Measurements from ENCODE around the gene GRIK2. TPM values are rescaled to one million over a fixed set of nuclear protein-coding genes. Genes with fewer than 3 reads are reported as not detected.

Gene GRIK2
- total and polyA plus RNA-seq, 5 donors from 2014 or later, result not detected

GRCh38 chr6:101422811-101423210 is 29.3 kb downstream of the GRIK2 start:
- H3K4me3 ChIP-seq (ENCODE audit: low read depth, low read length), result no peak overlapping the region
- H3K27ac ChIP-seq (ENCODE audit: insufficient read depth, low read length, poor library complexity, severe bottlenecking), result no peak overlapping the region
- no peaks in the 10 kb centered on the region for H3K9me3 ChIP-seq (ENCODE audit: control insufficient read depth in 2 of 2, low read length in 2 of 2)
- no peaks in the 10 kb centered on the region for H3K4me1 Mint-ChIP-seq
- H3K4me3 Mint-ChIP-seq, result no peak overlapping the region
- no peaks in the 10 kb centered on the region for H3K4me1 ChIP-seq (ENCODE audit: control insufficient read depth, insufficient read depth, low read length, poor library complexity, severe bottlenecking)
- DNase-seq (no peak), ATAC-seq (ENCODE audit: low read depth in 2 of 2) (no peak)
- H3K9me3 Mint-ChIP-seq, result peaks cover 1 to 18% (median 11%) of the 10 kb centered on the region in 7 donors
- no peaks in the 10 kb centered on the region for H3K36me3 Mint-ChIP-seq
- no peak overlapping the region for H3K27ac Mint-ChIP-seq
- no peaks in the 10 kb centered on the region for H3K27me3 Mint-ChIP-seq
- H3K36me3 ChIP-seq (ENCODE audit: control insufficient read depth, insufficient read depth, low read length), result no peaks in the 10 kb centered on the region
- H3K27me3 ChIP-seq (ENCODE audit: control insufficient read depth, insufficient read depth, low read length), result no peaks in the 10 kb centered on the region

- Mint-ChIP-seq H3K27me3 (no peaks in the 10 kb centered on the region), H3K9me3 (peaks cover 0 to 8% (median 5%) of the 10 kb centered on the region in 7 donors), H3K27ac (no peak overlapping the region), H3K4me1 (no peaks in the 10 kb centered on the region), H3K36me3 (no peaks in the 10 kb centered on the region), H3K4me3 (no peak overlapping the region)
- Histone ChIP-seq H3K4me1 (ENCODE audit: control insufficient read depth, insufficient read depth, low read length, poor library complexity, severe bottlenecking) (no peaks in the 10 kb centered on the region), H3K4me3 (ENCODE audit: low read depth, low read length) (no peak overlapping the region), H3K27me3 (ENCODE audit: control insufficient read depth, insufficient read depth, low read length) (no peaks in the 10 kb centered on the region), H3K27ac (ENCODE audit: insufficient read depth, low read length, poor library complexity, severe bottlenecking) (no peak overlapping the region), H3K36me3 (ENCODE audit: control insufficient read depth, insufficient read depth, low read length) (no peaks in the 10 kb centered on the region), H3K9me3 (ENCODE audit: control insufficient read depth in 2 of 2, low read length in 2 of 2) (no peaks in the 10 kb centered on the region)
- DNase-seq (no peak), ATAC-seq (ENCODE audit: low read depth in 2 of 2) (no peak)
These were observed 35.8 kb downstream of the GRIK2 start for GRCh38 chr6:101429270-101429669.

DNA sequence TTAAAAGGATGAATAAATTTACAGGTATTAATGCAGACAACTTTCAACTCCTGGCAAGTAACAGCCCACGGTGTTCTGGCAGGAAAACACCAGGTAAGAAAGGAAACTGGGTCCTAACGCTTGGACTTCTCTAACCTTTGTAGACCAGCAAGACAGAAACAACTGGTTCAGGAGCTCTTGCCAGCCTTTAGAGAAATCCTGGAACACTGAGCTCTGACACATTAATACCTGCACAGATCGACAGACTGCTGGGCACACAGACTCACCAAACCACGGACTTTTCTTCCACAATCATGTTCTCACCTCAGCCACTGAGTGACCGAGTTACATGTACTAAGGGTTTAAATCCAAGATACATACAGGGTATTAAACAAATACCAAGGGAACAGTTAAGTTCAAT is 36.3 kb downstream of the GRIK2 start:
- Mint-ChIP-seq H3K36me3 (no peaks in the 10 kb centered on the region), H3K4me1 (no peaks in the 10 kb centered on the region), H3K9me3 (peaks cover 0 to 8% (median 5%) of the 10 kb centered on the region in 7 donors), H3K27ac (no peak overlapping the region), H3K4me3 (no peak overlapping the region), H3K27me3 (no peaks in the 10 kb centered on the region)
- Histone ChIP-seq H3K4me3 (ENCODE audit: low read depth, low read length) (no peak overlapping the region), H3K27ac (ENCODE audit: insufficient read depth, low read length, poor library complexity, severe bottlenecking) (no peak overlapping the region), H3K4me1 (ENCODE audit: control insufficient read depth, insufficient read depth, low read length, poor library complexity, severe bottlenecking) (no peaks in the 10 kb centered on the region), H3K36me3 (ENCODE audit: control insufficient read depth, insufficient read depth, low read length) (no peaks in the 10 kb centered on the region), H3K9me3 (ENCODE audit: control insufficient read depth in 2 of 2, low read length in 2 of 2) (no peaks in the 10 kb centered on the region), H3K27me3 (ENCODE audit: control insufficient read depth, insufficient read depth, low read length) (no peaks in the 10 kb centered on the region)
- ATAC-seq (ENCODE audit: low read depth in 2 of 2) (no peak), DNase-seq (no peak)

GRCh38 chr6:101433141-101433540 is 39.6 kb downstream of the GRIK2 start:
- no peak for DNase-seq
- H3K4me3 ChIP-seq (ENCODE audit: low read depth, low read length), result no peak overlapping the region
- Mint-ChIP-seq H3K4me3 (no peak overlapping the region), H3K4me1 (no peaks in the 10 kb centered on the region), H3K27me3 (no peaks in the 10 kb centered on the region), H3K27ac (no peak overlapping the region), H3K36me3 (no peaks in the 10 kb centered on the region), H3K9me3 (peaks cover 0 to 12% (median 3%) of the 10 kb centered on the region in 7 donors)
- H3K9me3 ChIP-seq (ENCODE audit: control insufficient read depth in 2 of 2, low read length in 2 of 2), result no peaks in the 10 kb centered on the region
- H3K4me1 ChIP-seq (ENCODE audit: control insufficient read depth, insufficient read depth, low read length, poor library complexity, severe bottlenecking), result no peaks in the 10 kb centered on the region
- no peak for ATAC-seq (ENCODE audit: low read depth in 2 of 2)
- no peak overlapping the region for H3K27ac ChIP-seq (ENCODE audit: insufficient read depth, low read length, poor library complexity, severe bottlenecking)
- no peaks in the 10 kb centered on the region for H3K27me3 ChIP-seq (ENCODE audit: control insufficient read depth, insufficient read depth, low read length)
- H3K36me3 ChIP-seq (ENCODE audit: control insufficient read depth, insufficient read depth, low read length), result no peaks in the 10 kb centered on the region

DNA sequence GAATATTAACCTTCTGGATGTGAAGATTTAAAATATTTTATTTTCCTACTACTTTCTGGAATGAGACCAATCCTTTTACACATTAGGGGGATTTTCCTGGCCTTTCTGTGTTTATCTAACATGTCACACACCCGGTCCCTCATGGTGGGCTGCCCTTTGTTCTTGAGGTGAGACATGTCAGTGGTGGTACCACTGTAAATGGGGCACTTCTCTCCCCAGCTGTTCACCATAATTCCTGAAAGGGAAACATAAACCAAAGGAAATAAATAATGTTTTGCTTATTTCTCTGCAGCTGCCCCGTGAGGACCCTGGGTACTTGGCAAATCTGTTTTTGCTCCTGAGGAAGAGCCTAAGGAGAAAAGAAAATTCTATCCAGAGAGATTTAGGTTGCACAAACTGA is 41.1 kb downstream of the GRIK2 start:
- no peaks in the 10 kb centered on the region for H3K36me3 ChIP-seq (ENCODE audit: control insufficient read depth, insufficient read depth, low read length)

DNA sequence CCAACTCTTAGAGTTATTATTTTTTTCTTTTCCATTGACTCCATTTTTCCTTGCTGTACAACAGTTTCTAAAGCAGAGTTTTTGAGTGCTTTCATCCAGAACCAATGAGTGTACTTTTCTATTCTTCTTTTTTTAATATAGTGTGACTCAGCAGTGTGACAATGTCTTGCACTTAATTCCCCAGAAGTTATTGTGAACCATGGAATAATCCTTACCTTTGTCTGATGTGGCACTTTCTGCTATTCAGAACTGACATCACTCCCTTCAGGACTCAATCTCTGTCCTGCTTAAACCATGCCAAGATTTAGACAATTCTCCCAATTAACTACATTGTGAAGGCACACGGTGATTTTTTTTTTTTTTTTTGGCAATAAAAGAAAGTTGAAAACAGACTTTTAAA is 41.5 kb downstream of the GRIK2 start:
- Mint-ChIP-seq H3K4me3 (no peak overlapping the region), H3K27ac (no peak overlapping the region), H3K36me3 (no peaks in the 10 kb centered on the region), H3K4me1 (no peaks in the 10 kb centered on the region), H3K27me3 (no peaks in the 10 kb centered on the region), H3K9me3 (peaks cover 0 to 14% (median 4%) of the 10 kb centered on the region in 7 donors)
- Histone ChIP-seq H3K4me1 (ENCODE audit: control insufficient read depth, insufficient read depth, low read length, poor library complexity, severe bottlenecking) (no peaks in the 10 kb centered on the region), H3K36me3 (ENCODE audit: control insufficient read depth, insufficient read depth, low read length) (no peaks in the 10 kb centered on the region), H3K27me3 (ENCODE audit: control insufficient read depth, insufficient read depth, low read length) (no peaks in the 10 kb centered on the region), H3K9me3 (ENCODE audit: control insufficient read depth in 2 of 2, low read length in 2 of 2) (no peaks in the 10 kb centered on the region), H3K4me3 (ENCODE audit: low read depth, low read length) (no peak overlapping the region), H3K27ac (ENCODE audit: insufficient read depth, low read length, poor library complexity, severe bottlenecking) (no peak overlapping the region)
- DNase-seq, result no peak
- ATAC-seq (ENCODE audit: low read depth in 2 of 2), result no peak

More for the DNA sequence above, 41.1 kb downstream of the GRIK2 start:
- no peaks in the 10 kb centered on the region for H3K9me3 ChIP-seq (ENCODE audit: control insufficient read depth in 2 of 2, low read length in 2 of 2)
- no peaks in the 10 kb centered on the region for H3K27me3 ChIP-seq (ENCODE audit: control insufficient read depth, insufficient read depth, low read length)
- no peak overlapping the region for H3K27ac ChIP-seq (ENCODE audit: insufficient read depth, low read length, poor library complexity, severe bottlenecking)
- Mint-ChIP-seq H3K9me3 (peaks cover 0 to 12% (median 3%) of the 10 kb centered on the region in 7 donors), H3K27me3 (no peaks in the 10 kb centered on the region), H3K4me3 (no peak overlapping the region), H3K4me1 (no peaks in the 10 kb centered on the region), H3K27ac (no peak overlapping the region), H3K36me3 (no peaks in the 10 kb centered on the region)
- H3K4me3 ChIP-seq (ENCODE audit: low read depth, low read length), result no peak overlapping the region
- DNase-seq, result no peak
- no peaks in the 10 kb centered on the region for H3K4me1 ChIP-seq (ENCODE audit: control insufficient read depth, insufficient read depth, low read length, poor library complexity, severe bottlenecking)
- no peak for ATAC-seq (ENCODE audit: low read depth in 2 of 2)

DNA sequence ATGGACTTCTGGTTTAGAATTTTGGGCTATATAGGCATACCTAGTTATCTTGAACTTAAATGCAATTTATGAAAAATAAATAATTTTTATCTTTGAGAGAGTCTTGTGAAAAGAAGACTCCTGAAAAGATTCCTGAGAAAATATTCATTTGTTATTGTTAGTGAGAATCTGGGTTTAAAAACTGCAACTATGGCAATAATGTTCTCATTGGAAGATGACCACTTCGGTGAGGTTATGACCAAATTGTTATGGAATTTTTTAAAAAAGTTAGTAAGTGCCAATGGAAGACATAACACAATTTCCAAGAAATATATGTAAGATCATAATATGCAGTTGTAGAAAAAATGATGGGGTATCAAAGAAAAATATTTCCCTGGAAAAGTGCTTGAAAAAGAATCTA is 46.3 kb downstream of the GRIK2 start:
- Mint-ChIP-seq H3K36me3 (no peaks in the 10 kb centered on the region), H3K27me3 (no peaks in the 10 kb centered on the region), H3K4me3 (no peak overlapping the region), H3K9me3 (peaks cover 0 to 29% (median 4%) of the 10 kb centered on the region in 7 donors), H3K4me1 (no peaks in the 10 kb centered on the region), H3K27ac (no peak overlapping the region)
- Histone ChIP-seq H3K36me3 (ENCODE audit: control insufficient read depth, insufficient read depth, low read length) (no peaks in the 10 kb centered on the region), H3K27ac (ENCODE audit: insufficient read depth, low read length, poor library complexity, severe bottlenecking) (no peak overlapping the region), H3K4me3 (ENCODE audit: low read depth, low read length) (no peak overlapping the region), H3K4me1 (ENCODE audit: control insufficient read depth, insufficient read depth, low read length, poor library complexity, severe bottlenecking) (no peaks in the 10 kb centered on the region), H3K27me3 (ENCODE audit: control insufficient read depth, insufficient read depth, low read length) (no peaks in the 10 kb centered on the region), H3K9me3 (ENCODE audit: control insufficient read depth in 2 of 2, low read length in 2 of 2) (no peaks in the 10 kb centered on the region)
- DNase-seq (no peak), ATAC-seq (ENCODE audit: low read depth in 2 of 2) (no peak)

DNA sequence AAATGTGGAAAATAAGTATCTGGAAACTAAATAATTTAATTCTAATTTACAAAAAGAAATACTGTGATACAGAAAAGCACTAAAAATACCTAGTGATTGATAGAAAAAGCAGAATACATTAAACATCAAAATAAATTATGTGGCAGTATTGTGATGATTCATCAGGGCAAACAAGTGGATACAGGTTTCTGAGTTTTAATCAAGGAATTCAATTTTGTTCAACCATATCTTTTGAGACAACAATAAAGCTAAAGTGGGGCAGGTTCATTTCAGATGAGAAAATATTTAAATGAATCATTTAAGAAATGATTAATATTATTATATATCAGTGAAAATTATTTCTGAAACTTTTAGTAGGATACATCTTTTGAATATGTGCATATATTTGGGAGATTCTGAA is 49.8 kb downstream of the GRIK2 start:
- Mint-ChIP-seq H3K36me3 (no peaks in the 10 kb centered on the region), H3K4me3 (no peak overlapping the region), H3K9me3 (peaks cover 0 to 21% (median 2%) of the 10 kb centered on the region in 7 donors), H3K27ac (no peak overlapping the region), H3K4me1 (no peaks in the 10 kb centered on the region), H3K27me3 (no peaks in the 10 kb centered on the region)
- H3K27me3 ChIP-seq (ENCODE audit: control insufficient read depth, insufficient read depth, low read length), result no peaks in the 10 kb centered on the region
- DNase-seq, result no peak
- no peaks in the 10 kb centered on the region for H3K4me1 ChIP-seq (ENCODE audit: control insufficient read depth, insufficient read depth, low read length, poor library complexity, severe bottlenecking)
- no peak overlapping the region for H3K27ac ChIP-seq (ENCODE audit: insufficient read depth, low read length, poor library complexity, severe bottlenecking)
- H3K4me3 ChIP-seq (ENCODE audit: low read depth, low read length), result no peak overlapping the region
- no peaks in the 10 kb centered on the region for H3K36me3 ChIP-seq (ENCODE audit: control insufficient read depth, insufficient read depth, low read length)
- no peaks in the 10 kb centered on the region for H3K9me3 ChIP-seq (ENCODE audit: control insufficient read depth in 2 of 2, low read length in 2 of 2)
- ATAC-seq (ENCODE audit: low read depth in 2 of 2), result no peak

Data from CD4-positive, CD25-positive, alpha-beta regulatory T cell (primary cell).